ENCODE results near the gene DTX3.

GRCh38 chr12:57611827-57612710, 7.4 kb downstream of the DTX3 start:
- no peak for TF ChIP-seq FOXK1 (CRISPR knock-in tag; IDR thresholded peaks at IDR 0.05)
- no peak for TF ChIP-seq E2F1 (CRISPR knock-in tag; IDR thresholded peaks at IDR 0.05)
- no peak for TF ChIP-seq GABPB1 (CRISPR knock-in tag; IDR thresholded peaks at IDR 0.05)
- TF ChIP-seq JUN (CRISPR knock-in tag; IDR thresholded peaks at IDR 0.05), result no peak
- no peak for TF ChIP-seq IRF1 (CRISPR knock-in tag; IDR thresholded peaks at IDR 0.05)
- no peak for TF ChIP-seq MAX (CRISPR knock-in tag; IDR thresholded peaks at IDR 0.05)
- TF ChIP-seq CTCF (IDR thresholded peaks at IDR 0.05), result no peak
- no peak for TF ChIP-seq NR1H2 (CRISPR knock-in tag; IDR thresholded peaks at IDR 0.05)
